Measurements from ENCODE around the gene GIN1. TPM values are rescaled to one million over a fixed set of nuclear protein-coding genes. Genes with fewer than 3 reads are reported as not detected.

GIN1 gene, protein sequence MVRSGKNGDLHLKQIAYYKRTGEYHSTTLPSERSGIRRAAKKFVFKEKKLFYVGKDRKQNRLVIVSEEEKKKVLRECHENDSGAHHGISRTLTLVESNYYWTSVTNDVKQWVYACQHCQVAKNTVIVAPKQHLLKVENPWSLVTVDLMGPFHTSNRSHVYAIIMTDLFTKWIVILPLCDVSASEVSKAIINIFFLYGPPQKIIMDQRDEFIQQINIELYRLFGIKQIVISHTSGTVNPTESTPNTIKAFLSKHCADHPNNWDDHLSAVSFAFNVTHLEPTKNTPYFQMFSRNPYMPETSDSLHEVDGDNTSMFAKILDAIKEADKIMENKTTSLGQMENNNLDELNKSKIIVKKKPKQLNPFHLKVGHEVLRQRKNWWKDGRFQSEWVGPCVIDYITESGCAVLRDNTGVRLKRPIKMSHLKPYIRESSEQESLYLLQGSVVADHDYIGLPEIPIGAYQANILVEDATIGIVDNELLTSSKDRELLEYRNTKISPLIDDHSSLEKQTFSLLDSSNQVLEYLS
- total RNA-seq, result 5.3 and 6.5 TPM in 2 replicates

DNA sequence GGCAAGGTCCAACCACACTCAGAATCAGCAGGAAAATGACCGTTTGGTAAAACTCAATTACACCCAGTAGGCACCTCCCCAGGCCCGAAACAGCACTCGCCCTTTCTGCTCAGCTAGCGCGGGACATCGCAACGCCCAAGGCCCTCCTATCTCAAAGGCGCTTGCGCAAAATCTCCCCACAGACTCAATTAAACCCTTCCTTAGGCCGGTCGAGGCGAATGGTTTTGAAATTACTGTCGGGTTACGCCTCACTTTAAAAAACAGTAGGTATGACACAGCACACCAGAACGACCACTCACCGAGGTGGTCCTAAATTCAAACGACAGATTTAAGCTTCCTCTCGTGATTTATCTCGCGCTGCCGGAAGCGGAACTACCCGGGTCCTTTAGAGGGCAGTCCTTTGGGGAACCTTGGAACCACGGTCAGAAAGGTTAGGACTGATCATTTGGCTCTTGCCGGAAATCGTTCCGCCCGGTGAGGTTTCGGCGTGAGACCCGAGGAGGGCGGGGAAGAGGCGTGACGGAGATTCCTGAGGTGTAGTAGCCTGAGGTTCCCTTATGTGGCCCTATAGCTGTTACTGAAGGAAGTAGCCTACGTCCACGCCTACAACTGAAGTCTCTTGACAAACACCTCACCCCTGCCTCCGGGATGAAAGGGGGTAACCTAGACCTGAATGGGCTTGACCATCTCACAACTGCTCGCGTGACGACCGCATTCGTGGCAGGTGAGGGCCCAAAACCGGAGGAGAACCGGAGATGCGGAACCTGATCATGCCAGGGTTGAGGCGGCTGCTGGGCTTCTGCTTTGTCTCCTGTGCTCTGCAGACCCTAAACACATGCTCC lies at the start of gene GIN1, which contains the start of gene PPIP5K2:
Gene GIN1 (minus strand): TSS at position 374 of the 842 bp plus-strand sequence. CDS start 11,431 bp downstream, outside the sequence.
Gene PPIP5K2 (plus strand): TSS at position 537 of the 842 bp plus-strand sequence. CDS start 9,289 bp downstream, outside the sequence.

Other genes starting within 250 kb of the GIN1 start
- gene PPIP5K2, start 163 bp upstream of the GIN1 start, total RNA-seq, result 36.4 and 43.4 TPM in 2 replicates
- gene MACIR, start 138.6 kb upstream of the GIN1 start, total RNA-seq, result 11.8 and 11.9 TPM in 2 replicates